PC-3 (cell line): ENCODE data around the gene KCP.

Source experiments
- CTCF ChIP-seq: fragments of 300-600 bp; sonication (generic); conservative IDR thresholded peaks from 2 replicates; pipeline ENCODE4 v1.5.1; 2017; ENCODE audit warnings: antibody characterized with exemption, low read depth, mild to moderate bottlenecking, low read length
- EZH2 ChIP-seq: fragments of 300-600 bp; sonication (generic); IDR thresholded peaks from one replicate; pipeline ENCODE4 v1.6.1; 2017; ENCODE audit warnings: antibody characterized with exemption, mild to moderate bottlenecking, low read length; ENCODE audit not compliant: unreplicated experiment

- TF ChIP-seq EZH2, result no peak
- TF ChIP-seq CTCF, result no peak
These were observed 77.2 kb downstream of the KCP start for GRCh38 chr7:128833148-128833945.
